Breast epithelium (tissue), 4 donors: Measurements from ENCODE around the gene IDH3A. TPM values are rescaled to one million over a fixed set of nuclear protein-coding genes. Genes with fewer than 3 reads are reported as not detected.
A peak's percentile ranks its signal among the peaks of the same experiment; 100 is the strongest.

ENCODE experiments used
- DNase-seq, 2 donors: peaks; one replicate each; pipeline ENCODE4 v3.0.0-alpha.2; 2019; ENCODE audit warnings: low spot score in 2 of 2
- H3K27ac ChIP-seq, 2 donors: fragments of 200-600 bp; sonication (generic) in 1 of 2; one replicate each; pipeline ENCODE4 v1.5.1; 2016 to 2019; ENCODE audit warnings: mild to moderate bottlenecking in 1 of 2
- H3K27me3 ChIP-seq, 2 donors: fragments of 200-600 bp; sonication (generic) in 1 of 2; one replicate each; pipeline versions ENCODE4 v1.5.1 to v1.6.0; 2017 to 2019; ENCODE audit warnings: control low read depth in 1 of 2, mild to moderate bottlenecking in 1 of 2
- H3K36me3 ChIP-seq: fragments of 200-600 bp; one replicate; pipeline ENCODE4 v1.5.1; 2019
- H3K4me1 ChIP-seq, 2 donors: fragments of 200-600 bp; sonication (generic); one replicate each; pipeline ENCODE4 v1.5.1; 2016 to 2019; ENCODE audit warnings: control low read depth in 1 of 2
- H3K4me3 ChIP-seq, 3 donors: fragments of 200-600 bp; sonication (generic); 1 replicate in 2 of 3; 2 replicates in 1 of 3; pipeline ENCODE4 v1.5.1; 2016 to 2019; ENCODE audit warnings: mild to moderate bottlenecking in 3 of 3, moderate library complexity in 2 of 3
- H3K9me3 ChIP-seq, 2 donors: fragments of 200-600 bp; sonication (generic) in 1 of 2; one replicate each; pipeline ENCODE4 v1.5.1; 2016 to 2019; ENCODE audit warnings: control low read depth in 1 of 2
- CTCF ChIP-seq, 3 donors: fragments of 450-650 bp; IDR thresholded peaks; one replicate each; pipeline ENCODE4 v1.5.1; 2016 to 2017; ENCODE audit warnings: antibody characterized with exemption in 3 of 3, mild to moderate bottlenecking in 3 of 3, moderate library complexity in 3 of 3
- POLR2A ChIP-seq: fragments of 450-650 bp; IDR thresholded peaks from one replicate; pipeline ENCODE4 v1.6.1; 2016; ENCODE audit warnings: antibody characterized with exemption, mild to moderate bottlenecking, moderate library complexity
- POLR2AphosphoS5 ChIP-seq, 3 donors: sonication (generic); formaldehyde crosslinking; IDR thresholded peaks; one replicate each; pipeline ENCODE4 v1.6.1; 2017; ENCODE audit warnings: antibody characterized with exemption in 3 of 3
- intact Hi-C: fragments of 100-400 bp; cut with DNase I; formaldehyde crosslinking; loops from one replicate; pipeline ENCODE4 v1.15.1; 2023; ENCODE audit warnings: low total_unique reads
- total RNA-seq, 3 donors: library from RNA; depleted of rRNA; stranded (reverse); fragments of >200 nt; gene quantifications; one replicate each; pipeline ENCODE4 v1.1.0, GENCODE V29; 2016

Gene IDH3A
- total RNA-seq, 3 donors from 2014 or later, result 44.2 to 63.2 (median 52.0) TPM

DNA sequence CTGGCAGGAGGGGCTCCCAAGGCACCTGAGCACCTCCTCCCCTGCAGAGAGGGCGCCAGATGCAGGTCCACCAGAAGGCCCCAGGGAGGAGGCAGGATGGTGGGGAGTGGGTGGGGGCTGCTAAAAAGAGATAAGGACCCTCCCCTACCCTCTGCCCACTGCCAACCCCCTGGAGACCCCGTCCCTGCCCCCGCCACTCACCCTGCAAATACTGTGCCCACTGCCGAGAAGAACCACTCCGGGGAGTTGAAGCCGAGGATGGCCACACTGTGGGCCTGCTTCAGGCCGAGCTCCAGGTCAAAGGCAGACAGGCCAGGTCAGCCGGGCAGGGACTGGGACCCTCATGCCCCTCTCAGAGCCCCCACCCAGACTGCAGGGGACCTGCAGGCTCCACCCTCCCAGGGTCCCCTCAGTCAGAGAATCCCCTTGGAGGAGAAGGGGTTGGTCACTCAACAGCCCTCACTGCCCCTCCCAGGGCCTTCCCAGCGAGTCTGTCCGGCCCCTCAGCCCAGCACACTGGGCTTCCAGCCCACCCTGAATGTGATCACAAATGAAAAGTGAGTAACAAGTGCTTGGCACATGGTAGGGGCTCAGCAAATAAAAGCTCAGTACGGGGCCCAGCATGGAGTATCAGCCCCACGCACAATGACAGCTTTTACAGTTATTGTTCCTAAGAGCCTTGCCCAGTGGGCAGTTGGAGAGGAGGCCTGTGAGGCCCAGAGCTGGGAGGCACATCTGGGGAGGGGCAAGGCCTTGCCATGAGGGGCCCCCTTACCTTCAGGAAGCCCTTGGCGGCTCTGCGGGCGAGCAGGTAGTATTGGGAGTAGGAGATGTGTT lies 44.8 kb downstream of the IDH3A start:
- no peaks in the 10 kb centered on the region for H3K9me3 ChIP-seq
- no peaks in the 10 kb centered on the region for H3K36me3 ChIP-seq
- DNase-seq, result no peak
- no peaks in the 10 kb centered on the region for H3K4me1 ChIP-seq
- H3K27ac ChIP-seq, result no peak overlapping the region
- TF ChIP-seq CTCF (IDR thresholded peaks at IDR 0.05) (no peak), POLR2A (no peak), POLR2AphosphoS5 (IDR thresholded peaks at IDR 0.05) (no peak)
- no peaks in the 10 kb centered on the region for H3K27me3 ChIP-seq
- intact Hi-C loops, result no loop called here
- H3K4me3 ChIP-seq, result no peak overlapping the region

DNA sequence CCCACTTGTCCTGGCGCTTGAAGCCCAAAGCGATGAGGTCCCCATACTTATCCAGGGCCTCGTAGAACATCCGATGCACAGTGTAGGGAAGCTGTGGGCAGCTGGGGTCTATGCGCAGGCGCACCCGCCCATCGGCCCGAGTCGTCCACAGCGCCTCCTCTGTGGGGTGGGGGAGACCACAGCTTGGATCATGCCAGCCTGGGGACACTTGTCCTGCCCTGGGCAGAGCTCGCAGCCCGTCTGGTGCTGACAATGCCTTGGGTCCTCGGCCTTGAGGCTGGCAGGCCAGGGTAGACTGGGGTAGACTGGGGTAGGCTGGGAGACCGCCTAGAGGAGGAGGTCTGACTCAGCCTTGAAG lies 45.4 kb downstream of the IDH3A start:
- Histone ChIP-seq H3K27ac (no peak overlapping the region), H3K4me3 (no peak overlapping the region), H3K27me3 (no peaks in the 10 kb centered on the region), H3K36me3 (no peaks in the 10 kb centered on the region), H3K9me3 (no peaks in the 10 kb centered on the region), H3K4me1 (no peaks in the 10 kb centered on the region)
- DNase-seq, result no peak
- intact Hi-C loops, result no loop called here
- TF ChIP-seq POLR2A, result no peak
- no peak for TF ChIP-seq CTCF (IDR thresholded peaks at IDR 0.05)
- TF ChIP-seq POLR2AphosphoS5 (IDR thresholded peaks at IDR 0.05), result no peak

GRCh38 chr15:78195735-78196201 lies 46.6 kb downstream of the IDH3A start:
- Histone ChIP-seq H3K9me3 (no peaks in the 10 kb centered on the region), H3K27ac (no peak overlapping the region), H3K27me3 (no peaks in the 10 kb centered on the region), H3K4me1 (no peaks in the 10 kb centered on the region), H3K36me3 (no peaks in the 10 kb centered on the region), H3K4me3 (no peak overlapping the region)
- intact Hi-C loops, result loop anchor here (2.0 kb wide), 1 partner anchor 47 kb away; the partner anchor contains the start of gene IDH3A
- TF ChIP-seq POLR2AphosphoS5 (IDR thresholded peaks at IDR 0.05) (no peak), POLR2A (no peak), CTCF (IDR thresholded peaks at IDR 0.05) (peak; percentile 42 to 81 (median 71))
- peak in 1 of 2 donors; percentile 47 for DNase-seq

DNA sequence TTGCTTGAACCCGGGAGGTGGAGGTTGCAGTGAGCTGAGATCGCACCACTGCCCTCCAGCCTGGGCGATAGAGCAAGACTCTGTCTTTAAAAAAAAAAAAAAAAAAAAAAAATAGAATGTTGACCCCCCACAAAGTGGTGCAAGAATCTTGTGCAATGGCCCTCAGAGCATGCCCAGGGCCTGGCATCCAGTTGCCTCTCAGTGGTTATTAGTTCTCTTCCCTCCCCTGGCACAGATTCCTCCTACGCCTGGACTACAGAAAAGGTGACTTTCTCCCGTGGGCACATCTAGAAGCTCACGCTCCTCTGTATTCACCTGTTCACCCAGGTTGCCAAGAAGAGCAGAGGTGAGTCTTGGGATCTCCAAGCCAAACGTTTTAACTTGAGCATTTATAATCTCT lies 48.5 kb downstream of the IDH3A start:
- no peaks in the 10 kb centered on the region for H3K4me1 ChIP-seq
- TF ChIP-seq POLR2AphosphoS5 (IDR thresholded peaks at IDR 0.05) (no peak), POLR2A (no peak), CTCF (IDR thresholded peaks at IDR 0.05) (no peak)
- no peak overlapping the region for H3K4me3 ChIP-seq
- intact Hi-C loops, result loop anchor here (2.0 kb wide), 1 partner anchor 49 kb away; the partner anchor contains the start of gene IDH3A
- no peak overlapping the region for H3K27ac ChIP-seq
- no peak for DNase-seq
- no peaks in the 10 kb centered on the region for H3K9me3 ChIP-seq
- peaks cover 0 to 5% of the 10 kb centered on the region in 2 donors for H3K27me3 ChIP-seq
- no peaks in the 10 kb centered on the region for H3K36me3 ChIP-seq

DNA sequence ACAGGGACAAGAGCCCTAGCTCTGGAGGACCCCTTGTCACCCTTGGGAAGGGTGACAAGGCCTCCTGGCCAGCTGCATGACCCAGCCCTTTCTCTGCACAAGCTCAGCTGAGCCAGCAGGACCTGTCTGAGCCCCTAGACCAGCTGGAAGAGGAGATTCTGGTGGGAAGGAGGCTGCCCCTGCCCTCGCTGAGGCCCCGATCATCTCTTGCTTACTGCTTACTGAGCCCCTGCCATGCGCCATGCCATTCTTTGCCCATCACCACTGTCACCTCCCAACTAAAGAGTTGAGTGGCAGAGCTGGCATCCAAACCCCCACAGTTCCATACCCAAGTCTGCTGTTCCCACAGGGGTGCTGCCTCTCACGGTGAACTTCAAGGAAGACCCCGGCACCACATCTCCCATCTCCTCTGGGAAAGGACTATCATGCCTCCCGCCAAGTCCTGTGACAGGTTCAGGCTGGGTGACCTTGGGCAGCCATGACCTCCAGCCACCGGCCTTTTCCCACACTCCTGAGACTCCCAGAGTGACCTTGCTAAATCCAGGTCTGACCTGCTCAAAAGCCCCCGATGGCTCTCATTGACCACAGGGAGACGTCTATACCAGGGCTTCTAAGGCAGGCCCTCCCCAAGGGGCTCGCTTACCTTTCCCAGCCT lies 51.2 kb downstream of the IDH3A start:
- TF ChIP-seq POLR2A (no peak), CTCF (IDR thresholded peaks at IDR 0.05) (no peak), POLR2AphosphoS5 (IDR thresholded peaks at IDR 0.05) (no peak)
- Histone ChIP-seq H3K27ac (no peak overlapping the region), H3K4me1 (no peaks in the 10 kb centered on the region), H3K9me3 (no peaks in the 10 kb centered on the region), H3K4me3 (no peak overlapping the region), H3K27me3 (peaks cover 0 to 5% of the 10 kb centered on the region in 2 donors), H3K36me3 (no peaks in the 10 kb centered on the region)
- intact Hi-C loops, result no loop called here
- no peak for DNase-seq
